HG03460 (cell line): ENCODE data around the gene TP53RK.
A peak's percentile ranks its signal among the peaks of the same experiment; 100 is the strongest.

ENCODE experiments used
- ATAC-seq: cut with Tn5 transposase; IDR thresholded peaks from one replicate; pipeline ENCODE4 v1.9.1; 2021; ENCODE audit not compliant: unreplicated experiment

The TP53RK gene

DNA sequence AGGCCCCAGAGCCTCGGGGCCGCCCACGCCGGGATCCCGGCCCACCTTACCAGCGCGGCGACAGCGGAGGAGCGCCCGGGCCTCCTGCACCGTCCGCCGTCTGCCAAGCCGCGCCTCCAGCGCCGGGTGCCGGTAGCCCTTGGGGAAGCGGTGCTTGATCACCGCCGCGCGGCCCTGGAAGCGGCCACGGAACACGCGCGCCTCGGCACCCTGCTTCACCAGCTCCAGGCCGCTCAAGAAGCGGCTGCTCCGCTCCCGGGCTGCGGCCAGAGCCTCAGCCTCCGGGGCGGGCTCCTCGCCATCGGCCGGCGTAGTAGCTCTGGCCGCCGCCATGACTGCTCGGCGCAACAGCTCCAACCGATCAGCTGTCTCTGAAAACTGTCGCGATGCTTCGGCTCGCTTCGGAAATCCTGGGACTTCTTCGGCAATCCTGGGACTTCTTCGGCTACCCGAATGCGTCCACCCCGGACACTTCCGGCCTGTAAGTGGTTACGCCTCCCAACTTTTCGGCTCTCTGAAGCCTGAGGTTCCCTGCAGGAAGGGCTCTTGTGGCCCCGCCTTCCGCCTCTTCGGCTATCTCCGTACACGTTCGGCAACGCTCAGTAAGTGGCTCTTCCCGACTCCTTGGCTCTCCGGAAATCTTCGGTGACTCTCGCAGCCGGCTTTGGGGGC, at the start of gene TP53RK:
Gene TP53RK (minus strand): TSS at position 363 of the 672 bp plus-strand sequence. CDS start 30 bp downstream, at position 333.
- peak; percentile 91 for ATAC-seq

DNA sequence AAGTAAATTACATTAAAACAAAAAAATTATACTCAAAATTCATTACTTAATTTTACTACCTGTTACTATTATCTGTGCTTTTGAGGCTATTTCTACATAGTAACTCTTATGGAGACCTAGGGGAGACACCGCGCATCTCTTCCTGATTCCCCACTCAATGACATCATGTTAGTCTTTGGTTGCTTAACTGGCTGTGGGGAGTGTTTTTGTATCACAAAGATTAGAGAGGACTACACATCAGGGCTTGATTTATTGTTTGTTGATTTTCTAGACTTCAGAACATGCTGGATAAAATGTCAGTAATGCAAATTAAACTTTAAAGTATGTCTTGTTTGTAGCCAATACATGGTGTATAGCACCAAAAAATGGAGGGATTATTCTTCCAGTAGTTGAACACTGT, 46.2 kb upstream of the TP53RK start:
- ATAC-seq, result no peak

DNA sequence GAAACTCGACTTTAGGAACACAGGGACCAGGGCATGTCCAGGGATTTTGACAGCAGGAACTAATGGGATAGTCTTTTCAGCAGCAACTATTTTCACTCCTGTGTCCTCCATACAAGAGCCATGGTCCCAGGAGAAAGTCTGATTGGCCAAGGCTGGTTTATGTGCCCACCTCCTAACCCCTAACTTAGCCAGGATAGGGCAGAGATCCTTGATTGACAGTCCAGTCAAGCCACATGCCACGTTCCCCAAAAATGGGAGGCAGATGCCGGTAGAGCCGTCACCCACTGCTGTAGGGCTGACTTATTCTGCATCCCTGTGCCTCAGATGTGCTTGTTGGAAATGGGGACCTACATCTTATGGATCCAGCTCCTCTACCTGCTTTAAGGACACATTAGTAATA, 42.5 kb upstream of the TP53RK start:
- no peak for ATAC-seq

DNA sequence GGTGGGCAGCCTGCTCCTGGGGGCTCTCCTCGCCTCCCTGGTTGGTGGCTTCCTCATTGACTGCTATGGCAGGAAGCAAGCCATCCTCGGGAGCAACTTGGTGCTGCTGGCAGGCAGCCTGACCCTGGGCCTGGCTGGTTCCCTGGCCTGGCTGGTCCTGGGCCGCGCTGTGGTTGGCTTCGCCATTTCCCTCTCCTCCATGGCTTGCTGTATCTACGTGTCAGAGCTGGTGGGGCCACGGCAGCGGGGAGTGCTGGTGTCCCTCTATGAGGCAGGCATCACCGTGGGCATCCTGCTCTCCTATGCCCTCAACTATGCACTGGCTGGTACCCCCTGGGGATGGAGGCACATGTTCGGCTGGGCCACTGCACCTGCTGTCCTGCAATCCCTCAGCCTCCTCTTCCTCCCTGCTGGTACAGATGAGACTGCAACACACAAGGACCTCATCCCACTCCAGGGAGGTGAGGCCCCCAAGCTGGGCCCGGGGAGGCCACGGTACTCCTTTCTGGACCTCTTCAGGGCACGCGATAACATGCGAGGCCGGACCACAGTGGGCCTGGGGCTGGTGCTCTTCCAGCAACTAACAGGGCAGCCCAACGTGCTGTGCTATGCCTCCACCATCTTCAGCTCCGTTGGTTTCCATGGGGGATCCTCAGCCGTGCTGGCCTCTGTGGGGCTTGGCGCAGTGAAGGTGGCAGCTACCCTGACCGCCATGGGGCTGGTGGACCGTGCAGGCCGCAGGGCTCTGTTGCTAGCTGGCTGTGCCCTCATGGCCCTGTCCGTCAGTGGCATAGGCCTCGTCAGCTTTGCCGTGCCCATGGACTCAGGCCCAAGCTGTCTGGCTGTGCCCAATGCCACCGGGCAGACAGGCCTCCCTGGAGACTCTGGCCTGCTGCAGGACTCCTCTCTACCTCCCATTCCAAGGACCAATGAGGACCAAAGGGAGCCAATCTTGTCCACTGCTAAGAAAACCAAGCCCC, 36.2 kb upstream of the TP53RK start:
- no peak for ATAC-seq

DNA sequence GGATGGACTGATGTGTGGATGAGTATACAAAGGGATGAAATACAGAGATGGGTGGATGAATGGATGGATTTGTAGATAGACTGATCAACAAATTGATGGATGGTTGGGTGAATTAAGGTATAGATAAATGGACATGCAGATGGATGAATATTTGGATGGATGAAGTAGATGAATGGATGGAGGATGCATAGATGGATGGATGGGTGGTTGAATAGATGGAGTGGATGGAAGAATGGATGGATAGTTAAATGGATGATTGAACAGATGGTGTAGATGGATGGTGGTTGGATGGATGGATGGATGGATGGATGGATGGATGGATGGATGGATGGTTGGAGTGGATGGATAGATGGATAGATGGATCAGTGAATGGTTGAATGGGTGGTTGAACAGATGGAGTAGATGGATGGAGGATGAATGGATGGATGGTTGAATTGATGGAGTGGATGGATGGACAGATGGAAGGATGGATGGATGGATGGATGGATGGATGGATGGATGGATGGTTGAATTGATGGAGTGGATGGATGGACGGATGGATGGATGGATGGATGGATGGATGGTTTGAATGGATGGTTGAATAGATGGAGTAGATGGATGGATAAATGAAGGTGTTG, 35.2 kb upstream of the TP53RK start:
- ATAC-seq, result no peak

DNA sequence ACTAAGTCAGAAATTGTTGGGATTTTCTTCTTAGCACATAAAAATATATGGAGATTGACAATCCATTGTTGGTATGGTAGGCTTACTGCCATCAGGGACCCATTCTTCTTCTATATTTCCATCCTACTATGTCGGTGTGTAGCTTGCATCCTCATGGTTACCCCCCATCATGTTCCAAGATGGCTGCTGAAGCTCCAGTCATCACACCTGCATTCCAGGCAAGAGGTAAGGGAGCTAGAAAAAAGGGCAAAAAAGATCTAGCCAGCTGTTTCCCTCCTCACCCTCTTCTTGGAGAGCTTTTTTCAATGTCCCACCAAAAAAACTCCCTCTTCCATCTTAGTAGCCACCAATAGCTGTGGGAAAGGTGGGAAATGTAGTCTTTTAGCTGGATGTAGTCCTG, 33.8 kb upstream of the TP53RK start:
- ATAC-seq, result no peak

DNA sequence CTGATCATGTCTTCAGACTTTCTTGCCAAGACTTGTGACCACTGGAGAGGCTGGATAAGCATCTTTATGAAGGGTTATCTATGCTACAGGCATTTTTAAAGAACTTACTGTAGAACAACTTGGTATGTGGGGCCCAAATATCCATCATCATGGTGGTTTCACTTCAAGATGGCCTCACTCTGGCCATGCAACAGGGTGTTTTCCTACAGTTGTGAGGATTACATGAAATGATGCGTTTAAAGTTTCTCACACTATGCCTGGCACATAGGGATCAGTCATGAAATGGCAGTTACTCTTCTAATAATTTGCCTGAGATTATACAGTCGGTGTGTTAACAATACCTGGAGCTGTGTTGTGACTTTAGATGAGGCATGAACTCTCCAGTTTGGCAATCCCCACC, 33.2 kb upstream of the TP53RK start:
- ATAC-seq, result no peak

DNA sequence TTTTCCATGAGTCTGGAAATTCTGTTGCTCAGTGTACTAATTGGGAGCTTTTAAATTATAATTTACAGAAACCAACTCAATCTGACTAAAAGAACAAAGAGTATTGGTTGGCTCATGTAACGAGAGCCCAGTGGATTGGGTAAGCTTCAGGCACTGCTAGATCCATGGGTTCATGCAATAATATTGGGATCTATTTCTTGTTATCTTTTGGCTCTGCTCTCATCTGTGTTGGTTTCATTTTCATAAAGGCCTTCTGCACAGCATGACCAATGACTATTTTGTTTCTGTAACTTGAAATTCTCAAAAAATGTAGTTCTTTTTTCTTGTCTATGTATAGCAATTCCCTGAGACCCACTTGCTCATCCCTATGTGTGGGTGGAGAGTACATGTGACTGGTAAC, 32.2 kb upstream of the TP53RK start:
- ATAC-seq, result no peak

DNA sequence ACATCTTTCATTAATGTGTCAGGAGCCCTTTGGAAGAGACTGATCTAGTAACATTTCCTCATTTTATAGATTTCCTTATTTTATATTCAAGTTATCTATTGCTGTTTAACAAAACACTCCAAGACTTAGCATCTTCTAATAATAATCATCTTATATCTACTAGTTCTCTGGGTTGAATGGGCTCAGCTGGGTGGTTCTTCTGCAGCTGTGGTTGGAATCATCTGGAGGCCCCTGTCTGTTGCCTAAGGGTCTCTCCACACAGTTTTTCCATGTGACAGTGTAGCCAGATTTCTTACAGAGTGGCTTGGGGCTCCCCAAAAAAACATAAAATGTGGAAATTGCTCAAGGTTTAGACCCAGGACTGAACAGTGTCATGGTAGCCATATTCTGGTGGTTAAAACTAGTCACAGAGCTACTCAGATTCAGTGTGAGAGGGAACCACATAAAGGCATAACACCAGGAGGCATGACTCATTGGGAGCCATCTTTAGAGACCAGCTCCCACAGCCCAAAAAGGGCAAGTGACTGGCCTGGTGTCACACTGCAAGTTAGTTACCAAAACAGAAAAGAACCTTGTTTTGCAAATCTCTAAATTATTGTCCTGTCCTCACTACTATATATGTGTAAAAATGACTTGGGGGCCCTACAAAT, 31.7 kb upstream of the TP53RK start:
- ATAC-seq, result no peak

DNA sequence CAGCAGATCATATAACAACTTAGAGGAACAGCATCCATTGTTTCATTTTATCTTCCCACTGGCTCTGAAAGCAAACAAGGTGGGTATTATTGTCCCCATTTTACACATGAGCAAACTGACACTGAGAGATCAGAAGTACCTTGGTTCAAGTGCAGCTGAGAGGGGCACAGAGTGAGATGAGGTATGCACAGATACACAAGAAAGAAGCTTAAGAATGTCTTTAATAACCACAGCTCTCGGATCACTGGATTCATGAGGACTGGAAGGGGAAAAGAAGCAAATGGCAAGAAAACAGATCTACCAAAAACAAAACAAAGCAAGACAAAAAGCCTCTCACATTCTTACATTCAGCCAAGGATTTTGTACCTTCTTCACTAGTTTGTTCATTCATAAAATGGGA, 30.8 kb upstream of the TP53RK start:
- ATAC-seq, result no peak

DNA sequence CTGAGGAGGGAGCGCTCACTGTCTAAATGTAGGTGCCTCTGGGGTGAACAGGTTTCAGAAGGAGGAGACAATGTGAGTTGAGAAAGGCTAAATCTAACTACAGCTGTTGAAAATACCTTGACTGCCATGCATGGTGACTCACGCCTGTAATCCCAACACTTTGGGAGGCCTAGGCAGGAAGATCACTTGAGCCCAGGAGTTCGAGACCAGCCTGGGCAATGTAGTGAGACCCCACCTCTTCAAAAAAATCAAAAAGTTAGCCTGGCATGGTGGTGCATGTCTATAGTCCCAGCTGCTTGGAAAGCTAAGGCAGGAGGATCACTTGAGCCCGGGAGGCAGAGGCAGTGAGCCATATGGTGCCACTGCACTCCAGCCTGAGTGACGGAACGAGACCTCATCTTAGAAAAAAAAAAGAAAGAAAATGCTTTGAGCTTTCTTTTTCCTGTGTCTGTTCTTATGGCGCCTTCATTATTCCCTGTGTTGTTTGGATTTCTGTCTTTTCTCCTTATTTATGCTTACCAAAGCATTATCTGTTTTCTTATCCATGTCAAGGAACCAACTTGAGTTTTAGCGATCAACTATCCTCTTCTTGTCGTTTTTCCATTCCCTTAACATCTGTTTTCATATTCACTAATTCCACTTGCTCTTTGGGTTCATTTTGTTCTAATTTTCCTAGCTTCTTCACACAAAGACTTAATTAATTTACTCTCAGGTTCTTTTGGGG, 28.7 kb upstream of the TP53RK start:
- no peak for ATAC-seq

DNA sequence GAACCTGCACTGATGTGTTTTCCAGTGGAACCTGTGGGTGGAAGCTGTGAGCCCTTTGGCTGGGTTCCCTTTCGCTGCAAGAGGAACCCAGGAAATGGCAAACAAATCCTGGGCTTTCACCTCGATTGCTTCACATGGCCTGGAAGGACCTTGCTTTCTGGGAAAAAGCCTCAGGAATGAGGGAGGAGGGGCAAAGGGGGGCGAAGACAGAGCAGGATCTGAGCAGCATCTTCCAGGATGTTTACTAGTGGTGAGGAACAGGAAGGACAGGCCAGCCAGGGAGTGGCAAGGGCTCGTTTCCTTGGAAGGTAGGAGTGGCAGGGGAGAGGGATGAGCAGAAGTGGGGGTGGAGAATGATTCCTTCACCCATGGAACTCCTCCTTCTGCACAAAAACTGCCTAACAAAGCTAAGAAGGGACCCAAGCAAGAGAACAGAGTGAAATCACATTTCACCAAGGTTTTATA, 26.1 kb upstream of the TP53RK start:
- no peak for ATAC-seq

DNA sequence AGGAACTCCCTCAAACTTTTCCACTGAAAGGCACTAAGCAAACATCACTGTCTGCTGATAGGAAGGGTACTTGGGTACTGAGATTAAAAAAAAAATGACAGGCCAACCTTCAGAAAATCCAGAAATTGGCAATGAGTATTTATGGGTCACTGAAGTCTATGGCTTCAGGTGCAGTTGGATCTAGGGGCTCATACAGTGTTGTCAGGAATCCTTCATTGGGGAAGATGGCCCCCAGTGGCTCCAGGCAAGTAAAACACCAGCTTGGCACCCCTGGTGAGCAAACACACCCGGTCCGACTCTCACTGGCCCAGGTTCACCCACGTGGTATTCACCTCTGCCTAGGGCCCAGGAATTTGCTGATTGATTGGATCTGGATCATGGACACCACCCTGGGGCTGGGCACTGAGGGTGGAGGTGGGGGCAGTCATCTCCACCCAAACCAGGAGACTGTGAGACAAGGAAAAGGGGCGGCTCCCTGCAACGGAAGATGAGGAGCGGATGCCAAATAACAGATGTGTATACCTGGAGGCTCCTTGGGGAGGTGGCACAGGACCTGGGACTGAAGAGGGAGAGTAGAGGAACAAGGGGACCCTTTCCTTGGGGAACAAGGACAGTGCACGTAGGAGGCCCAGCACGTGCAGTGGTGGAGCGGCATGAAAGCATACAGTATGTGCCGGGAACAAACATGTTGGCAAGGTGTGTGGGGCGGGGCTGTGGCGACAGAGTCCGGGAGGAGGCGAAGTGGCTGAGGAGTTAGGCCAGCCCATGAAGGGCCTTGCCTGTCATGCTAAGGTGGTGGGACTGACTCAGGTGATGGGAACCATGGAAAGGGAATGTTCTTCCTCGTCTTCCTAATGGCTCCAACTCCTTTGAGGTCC, 25.0 kb upstream of the TP53RK start:
- ATAC-seq, result no peak

DNA sequence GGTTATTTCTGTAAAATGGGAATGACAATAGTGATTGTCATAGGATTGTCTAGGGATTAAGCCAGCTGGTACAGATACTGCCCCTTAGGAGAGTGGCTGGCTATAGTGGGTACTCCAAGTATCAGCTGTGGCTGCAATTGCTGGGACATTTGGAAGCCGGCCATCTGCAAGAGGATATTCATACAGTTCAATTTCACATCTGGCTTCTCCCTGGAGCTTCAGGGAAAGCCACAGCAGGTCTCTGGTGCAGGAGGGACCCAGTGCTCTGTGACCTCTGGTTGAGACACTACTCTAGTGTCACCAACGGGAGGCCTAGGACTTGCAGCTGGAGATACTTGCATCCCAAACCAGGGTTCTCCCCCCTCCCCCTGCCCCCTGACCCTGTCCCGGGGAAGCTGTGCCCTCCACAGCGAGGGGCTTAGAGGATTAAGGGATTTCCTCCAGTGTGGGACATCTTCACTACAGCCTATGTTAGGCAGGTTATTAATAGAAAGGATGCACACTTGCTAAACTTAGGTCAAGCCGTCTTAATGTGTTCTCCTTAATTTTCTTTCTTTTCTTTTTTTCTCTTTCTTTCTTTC, 22.9 kb upstream of the TP53RK start:
- ATAC-seq, result no peak

DNA sequence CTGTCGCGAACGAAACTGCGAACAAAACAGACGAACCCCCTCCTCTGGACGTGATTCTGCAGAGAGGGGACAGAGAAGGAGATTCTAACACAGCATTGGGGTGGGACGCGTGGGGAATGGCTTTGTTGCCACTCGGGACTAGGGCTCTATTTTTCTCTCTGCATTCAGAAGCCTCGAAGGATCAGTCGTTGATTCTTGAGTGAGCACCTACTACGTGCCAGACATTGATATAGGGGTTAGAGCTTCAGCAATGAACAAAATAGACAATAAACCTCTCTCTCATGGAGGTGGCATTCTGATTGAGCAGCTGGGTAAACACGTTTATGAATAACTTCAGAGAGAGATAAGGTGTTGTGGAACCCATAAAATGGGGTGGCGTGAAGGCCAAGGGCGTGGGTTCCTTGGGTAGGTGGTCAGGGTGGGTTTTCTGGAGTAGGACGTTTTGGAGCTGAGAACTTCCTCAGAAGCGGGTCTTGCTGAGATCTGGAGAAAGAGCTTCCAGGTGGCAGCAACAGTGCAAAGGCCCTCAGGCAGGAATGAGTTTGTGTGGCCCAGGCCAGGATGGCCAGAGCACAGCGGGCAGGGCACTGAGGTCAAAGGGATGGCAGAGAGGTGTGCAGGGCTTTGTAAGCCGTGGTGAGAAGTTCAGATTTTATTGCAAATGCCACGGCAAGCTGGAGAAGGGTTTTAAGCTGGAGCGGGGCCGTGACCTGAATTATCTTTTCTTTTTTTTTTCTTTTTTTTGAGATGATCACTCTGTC, 21.1 kb upstream of the TP53RK start:
- no peak for ATAC-seq

DNA sequence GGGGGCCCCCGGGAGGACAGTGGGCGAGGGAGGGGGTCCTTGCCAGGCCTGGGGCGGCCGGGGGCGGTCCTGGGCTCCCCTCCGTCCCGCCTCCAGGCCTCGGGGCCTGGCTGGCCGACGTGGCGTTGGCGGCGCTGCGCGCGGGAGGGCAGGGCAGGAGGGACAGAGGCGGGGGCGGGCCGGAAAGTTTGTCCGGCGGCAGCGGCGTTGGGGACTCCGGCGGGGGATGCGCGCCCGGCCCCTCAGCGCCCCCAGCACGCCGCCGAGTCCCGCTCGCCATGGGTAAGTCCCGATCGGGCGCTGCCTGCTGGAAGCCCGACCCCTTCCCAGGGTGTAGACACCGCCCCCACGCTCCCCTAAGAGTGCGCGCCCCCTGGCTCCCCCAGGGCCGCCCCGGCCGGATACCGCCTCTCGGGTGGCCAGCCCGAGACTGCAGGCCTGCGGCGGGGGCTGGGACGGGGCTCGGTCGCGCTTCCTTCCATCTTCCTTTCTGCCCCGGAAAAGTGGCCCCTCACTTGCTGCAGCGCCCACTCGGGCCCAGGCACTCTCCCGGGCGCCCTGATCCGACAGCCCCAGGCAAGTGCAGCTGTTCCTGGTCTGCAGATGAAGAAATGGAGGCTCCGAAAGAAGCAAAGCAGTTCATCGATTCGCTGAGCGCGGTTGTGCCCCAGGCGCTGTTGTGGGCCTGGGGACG, 20.4 kb upstream of the TP53RK start, which contains the start of gene SLC2A10:
Gene SLC2A10 (plus strand): TSS at position 191 of the 694 bp plus-strand sequence. CDS start 88 bp downstream, at position 279.
- no peak for ATAC-seq

DNA sequence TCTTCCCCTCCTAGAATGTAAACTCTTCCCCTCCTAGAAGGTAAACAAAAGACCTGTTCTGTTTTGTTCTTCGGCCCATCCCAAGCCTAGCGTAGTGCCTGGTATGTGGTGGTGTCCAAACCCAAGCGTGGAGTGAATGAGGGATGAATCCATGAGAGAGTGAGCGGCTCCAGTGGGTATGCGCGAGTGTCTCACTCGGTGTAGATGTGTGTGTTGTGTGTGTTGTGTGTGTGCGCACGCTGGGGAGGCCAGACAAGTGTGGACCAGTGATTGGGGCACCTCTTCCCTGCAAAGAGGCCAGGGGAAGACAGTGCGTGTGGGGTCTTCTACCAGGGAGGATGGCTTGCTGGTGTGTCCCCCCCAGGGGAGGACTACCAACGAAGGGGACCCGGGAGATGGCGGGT, 19.8 kb upstream of the TP53RK start:
- ATAC-seq, result no peak
